Nephron progenitor cell (in vitro differentiated cells): ENCODE measurements around the gene STOX2.

Source experiments
- DNase-seq: peaks from one replicate; pipeline ENCODE4 v3.0.0; 2021
- H3K27ac Mint-ChIP-seq: 2 replicates; pipeline ENCODE4 v1.8.0; 2021; ENCODE audit warnings: mild to moderate bottlenecking, moderate library complexity, mixed read lengths
- H3K27me3 Mint-ChIP-seq: 2 replicates; pipeline ENCODE4 v1.8.0; 2021; ENCODE audit warnings: mild to moderate bottlenecking, low read depth, mixed read lengths; ENCODE audit not compliant: poor library complexity
- H3K36me3 Mint-ChIP-seq: 2 replicates; pipeline ENCODE4 v1.8.0; 2021; ENCODE audit warnings: low read depth, mixed read lengths
- H3K4me1 Mint-ChIP-seq: 2 replicates; pipeline ENCODE4 v1.8.0; 2021; ENCODE audit warnings: mixed read lengths
- H3K4me3 Mint-ChIP-seq: 2 replicates; pipeline ENCODE4 v1.8.0; 2021; ENCODE audit warnings: mild to moderate bottlenecking, moderate library complexity, mixed read lengths
- H3K9me3 Mint-ChIP-seq: 2 replicates; pipeline ENCODE4 v1.8.0; 2021; ENCODE audit warnings: mild to moderate bottlenecking, moderate library complexity, mixed read lengths
- CTCF ChIP-seq: fragments of 200-600 bp; sonication (generic); IDR thresholded peaks from 2 replicates; pipeline ENCODE4 v1.5.0; 2021; ENCODE audit warnings: antibody characterized with exemption

Gene STOX2

GRCh38 chr4:183872531-183872930, 32.6 kb upstream of the STOX2 start:
- H3K27ac Mint-ChIP-seq, result no peak overlapping the region
- no peaks in the 10 kb centered on the region for H3K9me3 Mint-ChIP-seq
- H3K36me3 Mint-ChIP-seq, result no peaks in the 10 kb centered on the region
- H3K4me3 Mint-ChIP-seq, result no peak overlapping the region
- H3K4me1 Mint-ChIP-seq, result peaks cover 15% of the 10 kb centered on the region
- TF ChIP-seq CTCF, result no peak
- peaks cover 3% of the 10 kb centered on the region for H3K27me3 Mint-ChIP-seq
- no peak for DNase-seq

GRCh38 chr4:183873409-183874185, 31.5 kb upstream of the STOX2 start:
- peaks cover 15% of the 10 kb centered on the region for H3K4me1 Mint-ChIP-seq
- TF ChIP-seq CTCF, result no peak
- no peak for DNase-seq
- H3K27ac Mint-ChIP-seq, result no peak overlapping the region
- no peak overlapping the region for H3K4me3 Mint-ChIP-seq
- H3K27me3 Mint-ChIP-seq, result no peaks in the 10 kb centered on the region
- no peaks in the 10 kb centered on the region for H3K36me3 Mint-ChIP-seq
- H3K9me3 Mint-ChIP-seq, result no peaks in the 10 kb centered on the region

- TF ChIP-seq CTCF, result no peak
- H3K4me1 Mint-ChIP-seq, result peaks cover 15% of the 10 kb centered on the region
These were observed 29.8 kb upstream of the STOX2 start for GRCh38 chr4:183875251-183875825.

GRCh38 chr4:183876268-183876934, 28.7 kb upstream of the STOX2 start:
- no peak for TF ChIP-seq CTCF
- Mint-ChIP-seq H3K36me3 (no peaks in the 10 kb centered on the region), H3K27ac (no peak overlapping the region), H3K4me1 (peaks cover 15% of the 10 kb centered on the region), H3K27me3 (peaks cover 4% of the 10 kb centered on the region), H3K4me3 (no peak overlapping the region), H3K9me3 (no peaks in the 10 kb centered on the region)
- DNase-seq, result no peak

More at GRCh38 chr4:183875251-183875825, 29.8 kb upstream of the STOX2 start:
- peaks cover 4% of the 10 kb centered on the region for H3K27me3 Mint-ChIP-seq
- H3K36me3 Mint-ChIP-seq, result no peaks in the 10 kb centered on the region
- no peak overlapping the region for H3K27ac Mint-ChIP-seq
- H3K9me3 Mint-ChIP-seq, result no peaks in the 10 kb centered on the region
- H3K4me3 Mint-ChIP-seq, result no peak overlapping the region
- no peak for DNase-seq

GRCh38 chr4:183878251-183878970, 26.7 kb upstream of the STOX2 start:
- no peak for TF ChIP-seq CTCF
- Mint-ChIP-seq H3K36me3 (no peaks in the 10 kb centered on the region), H3K27ac (no peak overlapping the region), H3K4me3 (no peak overlapping the region), H3K9me3 (no peaks in the 10 kb centered on the region), H3K4me1 (peaks cover 23% of the 10 kb centered on the region), H3K27me3 (peaks cover 4% of the 10 kb centered on the region)
- no peak for DNase-seq
